Ascending aorta (tissue), 2 donors: ENCODE data around the gene IL21R. TPM values are rescaled to one million over a fixed set of nuclear protein-coding genes. Genes with fewer than 3 reads are reported as not detected.
A peak's percentile ranks its signal among the peaks of the same experiment; 100 is the strongest.
"Not testable (repeated sequence)": the region's sequence is repeated elsewhere in the genome, so short reads cannot be mapped to it uniquely, and the experiment has no call there.

Source experiments
- DNase-seq, 2 donors: peaks; one replicate each; pipeline ENCODE4 v3.0.0-alpha.2; 2019; ENCODE audit warnings: low spot score in 2 of 2
- H3K27ac ChIP-seq, 2 donors: fragments of 200-600 bp; sonication (generic); one replicate each; pipeline ENCODE4 v1.5.1; 2016 to 2017; ENCODE audit warnings: mild to moderate bottlenecking in 1 of 2
- H3K27me3 ChIP-seq: fragments of 200-600 bp; sonication (generic); one replicate; pipeline ENCODE4 v1.5.1; 2017
- H3K36me3 ChIP-seq, 2 donors: fragments of 200-600 bp; sonication (generic); one replicate each; pipeline ENCODE4 v1.5.1; 2016
- H3K4me1 ChIP-seq, 2 donors: fragments of 200-600 bp; sonication (generic); one replicate each; pipeline ENCODE4 v1.5.1; 2016 to 2017; ENCODE audit warnings: mild to moderate bottlenecking in 1 of 2
- H3K4me3 ChIP-seq, 2 donors: fragments of 200-600 bp; sonication (generic); one replicate each; pipeline ENCODE4 v1.5.1; 2016 to 2017; ENCODE audit warnings: mild to moderate bottlenecking in 1 of 2
- H3K9me3 ChIP-seq, 2 donors: fragments of 200-600 bp; sonication (generic); one replicate each; pipeline ENCODE4 v1.5.1; 2016
- CTCF ChIP-seq, 3 experiments: fragments of 200-600 bp in 2 of 3; fragments of 450-650 bp in 1 of 3; sonication (generic) in 2 of 3; IDR thresholded peaks; one replicate each; pipeline ENCODE4 v1.5.1; 2016 to 2019; ENCODE audit warnings: antibody characterized with exemption in 3 of 3, mild to moderate bottlenecking in 1 of 3, moderate library complexity in 1 of 3
- intact Hi-C: fragments of 100-400 bp; cut with DNase I; formaldehyde crosslinking; loops from one replicate; pipeline ENCODE4 v1.15.1; 2023
- total RNA-seq: library from RNA; depleted of rRNA; stranded (reverse); fragments of >200 nt; gene quantifications from one replicate; pipeline ENCODE4 v1.1.0, GENCODE V29; 2016

IL21R gene
- total RNA-seq, 1 donor from 2014 or later = 0.21 TPM

- H3K4me3 ChIP-seq = no peak overlapping the region
- no peak overlapping the region for H3K27ac ChIP-seq
- no peaks in the 10 kb centered on the region for H3K27me3 ChIP-seq
- no peaks in the 10 kb centered on the region for H3K36me3 ChIP-seq
- H3K9me3 ChIP-seq = no peaks in the 10 kb centered on the region
- no peaks in the 10 kb centered on the region for H3K4me1 ChIP-seq
- peak in 1 of 2 donors; percentile 55 for DNase-seq
- no peak for TF ChIP-seq CTCF (IDR thresholded peaks at IDR 0.05)
- intact Hi-C loops = no loop called here
Measured at GRCh38 chr16:27434141-27435051, 32.4 kb downstream of the IL21R start.

GRCh38 chr16:27435146-27435545, 33.2 kb downstream of the IL21R start:
- H3K36me3 ChIP-seq, H3K9me3 ChIP-seq, H3K27me3 ChIP-seq, H3K4me3 ChIP-seq, intact Hi-C loops, H3K27ac ChIP-seq, DNase-seq, H3K4me1 ChIP-seq: not testable (repeated sequence)

- no peaks in the 10 kb centered on the region for H3K4me1 ChIP-seq
- intact Hi-C loops = no loop called here
- no peaks in the 10 kb centered on the region for H3K36me3 ChIP-seq
- H3K9me3 ChIP-seq = no peaks in the 10 kb centered on the region
- no peak overlapping the region for H3K27ac ChIP-seq
- no peak overlapping the region for H3K4me3 ChIP-seq
- H3K27me3 ChIP-seq = no peaks in the 10 kb centered on the region
- peak in 1 of 2 donors; percentile 34 for DNase-seq
- no peak for TF ChIP-seq CTCF (IDR thresholded peaks at IDR 0.05)
Measured at GRCh38 chr16:27436065-27436464, 34.1 kb downstream of the IL21R start.

DNA sequence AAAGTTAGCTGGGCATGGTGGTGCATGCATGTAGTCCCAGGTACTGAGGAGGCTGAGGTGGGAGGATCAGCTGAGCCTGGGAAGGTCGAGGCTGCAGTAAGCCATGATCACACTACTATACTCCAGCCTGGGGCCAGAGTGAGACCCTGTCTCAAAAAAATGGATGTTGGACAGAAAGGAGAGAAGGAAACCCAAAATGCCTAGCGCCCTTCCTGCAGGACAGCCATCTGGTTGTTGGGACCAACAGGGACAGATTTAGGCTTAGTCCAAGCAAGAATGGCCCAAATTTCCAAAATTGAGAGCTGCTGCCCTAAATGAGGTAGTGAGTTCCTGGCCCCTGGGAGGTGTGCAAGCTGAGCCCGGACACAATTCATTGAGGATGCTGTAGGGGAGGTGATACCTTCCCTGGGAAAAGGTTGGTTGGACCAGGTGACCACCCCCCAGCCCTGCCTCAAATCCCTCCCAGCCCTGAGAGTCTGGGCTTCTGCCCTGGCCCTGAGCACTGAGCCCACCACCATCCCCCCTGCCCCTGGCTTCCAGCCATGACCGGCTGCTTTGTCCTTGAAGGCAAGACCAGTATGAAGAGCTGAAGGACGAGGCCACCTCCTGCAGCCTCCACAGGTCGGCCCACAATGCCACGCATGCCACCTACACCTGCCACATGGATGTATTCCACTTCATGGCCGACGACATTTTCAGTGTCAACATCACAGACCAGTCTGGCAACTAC, 35.1 kb downstream of the IL21R start:
- no peak overlapping the region for H3K27ac ChIP-seq
- peak in 1 of 2 donors; percentile 42 for DNase-seq
- H3K4me1 ChIP-seq = no peaks in the 10 kb centered on the region
- no peak overlapping the region for H3K4me3 ChIP-seq
- intact Hi-C loops = no loop called here
- no peaks in the 10 kb centered on the region for H3K9me3 ChIP-seq
- TF ChIP-seq CTCF (IDR thresholded peaks at IDR 0.05) = no peak
- no peaks in the 10 kb centered on the region for H3K36me3 ChIP-seq
- no peaks in the 10 kb centered on the region for H3K27me3 ChIP-seq

GRCh38 chr16:27437946-27438345, 36.0 kb downstream of the IL21R start:
- TF ChIP-seq CTCF (IDR thresholded peaks at IDR 0.05) = no peak
- Histone ChIP-seq H3K9me3 (no peaks in the 10 kb centered on the region), H3K27me3 (no peaks in the 10 kb centered on the region), H3K27ac (no peak overlapping the region), H3K36me3 (no peaks in the 10 kb centered on the region), H3K4me1 (no peaks in the 10 kb centered on the region), H3K4me3 (no peak overlapping the region)
- intact Hi-C loops = no loop called here
- DNase-seq = peak in 1 of 2 donors; percentile 18
